ENCODE data around the gene RPS16. TPM values are rescaled to one million over a fixed set of nuclear protein-coding genes. Genes with fewer than 3 reads are reported as not detected.

The RPS16 gene
- total and polyA plus RNA-seq, 2 of the 13 experiments (the other 11 are each of a cell fraction or from before 2014, with no cell fraction given) = 488 to 2,583 TPM

GRCh38 chr19:39388657-39389056 is 47.1 kb downstream of the RPS16 start:
- peaks cover 10 to 49% of the 10 kb centered on the region in 2 experiments for H3K36me3 ChIP-seq (replicated peaks in 1 of 2; ENCODE audit: control insufficient read depth in 1 of 2, insufficient read depth in 2 of 2, low read length in 2 of 2)
- no peak for DNase-seq (ENCODE audit: low spot score)
- BruUV-seq (replicated peaks) = no TSS peak
- peaks cover 17% of the 10 kb centered on the region for H3K79me2 ChIP-seq (ENCODE audit: insufficient read depth, low read length)
- no peak for ATAC-seq
- TF ChIP-seq POLR2A (IDR thresholded peaks at IDR 0.05; ENCODE audit: insufficient read depth in 1 of 2, low read depth in 2 of 2, low read length in 2 of 2) = peak in 1 of 2 experiments; percentile 38; a peak in 1 of 4 replicates
- TF ChIP-seq ZNF776 (CRISPR knock-in tag; IDR thresholded peaks at IDR 0.05) = no peak
- in situ Hi-C loops (cut with HindIII; ENCODE audit: extremely low pct_ligation_motif_present, low pct_unique_long_range_greater_than_20kb) (no loop called here), intact Hi-C loops (cut with micrococcal nuclease; ENCODE audit: unreplicated experiment) (no loop called here)
- H3K27ac ChIP-seq (ENCODE audit: extremely low read length, insufficient read depth, low read length) = no peak overlapping the region
- no peaks in the 10 kb centered on the region for H3K9me3 ChIP-seq (ENCODE audit: low read length)
- no peak overlapping the region for H3K4me3 ChIP-seq (replicated peaks in 1 of 3; ENCODE audit: insufficient read depth in 1 of 3, low read depth in 2 of 3, low read length in 3 of 3)
- ChIA-PET POLR2A (interaction anchor here (1.2 kb wide), 1 partner anchor 11 kb away, joined by 4 read pairs; no protein-coding TSS in a partner anchor), CTCF (ENCODE audit: low intra/inter-chr PET ratio, low total read pairs) (no interaction called here)
- H4K20me1 ChIP-seq (ENCODE audit: insufficient read depth, low read length) = no peaks in the 10 kb centered on the region
- no peaks in the 10 kb centered on the region for H3K27me3 ChIP-seq (ENCODE audit: control insufficient read depth in 1 of 2, insufficient read depth in 2 of 2, low read length in 2 of 2)
- peaks cover 22% of the 10 kb centered on the region for H3K4me1 ChIP-seq (ENCODE audit: insufficient read depth, low read length)
- 87% methylated on average over 5 of the region's 5 CpGs for WGBS (ENCODE audit: low lambda C conversion rate)
- no peak overlapping the region for H3K4me2 ChIP-seq (ENCODE audit: low read depth, low read length)
- no peak overlapping the region for H3K9ac ChIP-seq (ENCODE audit: insufficient read depth, low read depth, low read length)
- H2AFZ ChIP-seq (ENCODE audit: low read length) = no peak overlapping the region
- no peak for FAIRE-seq

- no peak overlapping the region for H3K9ac ChIP-seq (ENCODE audit: insufficient read depth, low read depth, low read length)
- no peak overlapping the region for H2AFZ ChIP-seq (ENCODE audit: low read length)
- intact Hi-C loops (cut with micrococcal nuclease; ENCODE audit: unreplicated experiment) (no loop called here), in situ Hi-C loops (cut with HindIII; ENCODE audit: extremely low pct_ligation_motif_present, low pct_unique_long_range_greater_than_20kb) (no loop called here)
- no peaks in the 10 kb centered on the region for H3K9me3 ChIP-seq (ENCODE audit: low read length)
- peaks cover 20 to 63% of the 10 kb centered on the region in 2 experiments for H3K36me3 ChIP-seq (replicated peaks in 1 of 2; ENCODE audit: control insufficient read depth in 1 of 2, insufficient read depth in 2 of 2, low read length in 2 of 2)
- ATAC-seq (no peak), FAIRE-seq (no peak), DNase-seq (ENCODE audit: low spot score) (no peak)
- no peak for TF ChIP-seq ZNF792 (CRISPR knock-in tag; IDR thresholded peaks at IDR 0.05)
- TF ChIP-seq PRDM10 (CRISPR knock-in tag; IDR thresholded peaks at IDR 0.05; ENCODE audit: low read depth) = no peak
- no peak for TF ChIP-seq BRD4 (CRISPR knock-in tag; IDR thresholded peaks at IDR 0.05)
- TF ChIP-seq FOXO4 (CRISPR knock-in tag; conservative IDR thresholded peaks at IDR 0.05) = no peak
- no peak for TF ChIP-seq TAF1 (CRISPR knock-in tag; IDR thresholded peaks at IDR 0.05)
- TF ChIP-seq ZNF775 (CRISPR knock-in tag; IDR thresholded peaks at IDR 0.05; ENCODE audit: borderline replicate concordance) = no peak
- TF ChIP-seq ZBTB39 (CRISPR knock-in tag; IDR thresholded peaks at IDR 0.05) = no peak
- no peak for TF ChIP-seq ZNF703 (CRISPR knock-in tag; IDR thresholded peaks at IDR 0.05; ENCODE audit: borderline replicate concordance)
- no peak for TF ChIP-seq TEF (CRISPR knock-in tag; IDR thresholded peaks at IDR 0.05)
- peaks cover 12% of the 10 kb centered on the region for H3K79me2 ChIP-seq (ENCODE audit: insufficient read depth, low read length)
- BruUV-seq (replicated peaks) = no TSS peak
- H3K4me3 ChIP-seq (replicated peaks in 1 of 3; ENCODE audit: insufficient read depth in 1 of 3, low read depth in 2 of 3, low read length in 3 of 3) = no peak overlapping the region
- no peaks in the 10 kb centered on the region for H3K27me3 ChIP-seq (ENCODE audit: control insufficient read depth in 1 of 2, insufficient read depth in 2 of 2, low read length in 2 of 2)
- no peaks in the 10 kb centered on the region for H4K20me1 ChIP-seq (ENCODE audit: insufficient read depth, low read length)
- H3K4me2 ChIP-seq (ENCODE audit: low read depth, low read length) = no peak overlapping the region
- POLR2A ChIA-PET = interaction anchor here (0.8 kb wide), 1 partner anchor 49 kb away, joined by 3 read pairs; the partner anchor contains the start of gene RPS16
- 98% methylated on average over 7 of the region's 7 CpGs for WGBS (ENCODE audit: low lambda C conversion rate)
- H3K27ac ChIP-seq (ENCODE audit: extremely low read length, insufficient read depth, low read length) = no peak overlapping the region
- peaks cover 13% of the 10 kb centered on the region for H3K4me1 ChIP-seq (ENCODE audit: insufficient read depth, low read length)
- CTCF ChIA-PET (ENCODE audit: low intra/inter-chr PET ratio, low total read pairs) = no interaction called here
Measured at GRCh38 chr19:39386557-39386956, 49.2 kb downstream of the RPS16 start.

All from HepG2 (cell line).